Stomach (tissue), 4 donors: Measurements from ENCODE around the gene DNAH6.
"Not testable (repeated sequence)": the region's sequence is repeated elsewhere in the genome, so short reads cannot be mapped to it uniquely, and the experiment has no call there.

Experiments used
- EP300 ChIP-seq: sonication (generic); formaldehyde crosslinking; IDR thresholded peaks from one replicate; pipeline ENCODE4 v1.6.1; 2017; ENCODE audit warnings: antibody characterized with exemption
- POLR2A ChIP-seq, 4 donors: fragments of 450-650 bp; IDR thresholded peaks; one replicate each; pipeline ENCODE4 v1.6.1; 2016; ENCODE audit warnings: antibody characterized with exemption in 4 of 4, control low read depth in 2 of 4, mild to moderate bottlenecking in 1 of 4, moderate library complexity in 1 of 4
- POLR2AphosphoS5 ChIP-seq, 3 donors: sonication (generic); formaldehyde crosslinking; IDR thresholded peaks; one replicate each; pipeline ENCODE4 v1.6.1; 2016; ENCODE audit warnings: antibody characterized with exemption in 3 of 3
- TF ChIP-seq, protein P1 (sequence below), 7 experiments: fragments of 450-650 bp in 4 of 7; fragments of 200-600 bp in 3 of 7; sonication (generic) in 3 of 7; IDR thresholded peaks; one replicate each; pipeline ENCODE4 v1.5.1; 2016 to 2019; ENCODE audit warnings: antibody characterized with exemption in 7 of 7, control low read depth in 2 of 7, mild to moderate bottlenecking in 1 of 7

DNA sequence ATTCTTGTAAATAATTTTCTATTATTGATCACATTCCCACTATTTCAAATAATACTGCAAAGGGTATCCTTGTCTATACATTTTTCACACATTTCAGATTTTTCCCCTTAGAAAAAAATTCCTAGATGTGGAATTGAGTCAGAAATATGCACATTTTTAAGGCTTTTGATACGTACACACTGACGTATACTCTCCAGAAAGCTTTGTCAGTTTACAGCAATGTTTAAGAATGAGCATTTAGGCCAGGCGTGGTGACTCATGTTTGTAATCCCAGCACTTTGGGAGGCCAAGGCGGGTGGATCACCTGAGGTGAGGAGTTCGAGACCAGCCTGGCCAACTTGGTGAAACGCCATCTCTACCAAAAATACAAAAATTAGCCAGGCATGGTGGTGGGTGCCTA, 35.2 kb downstream of the DNAH6 start:
- TF ChIP-seq, protein P1, sequence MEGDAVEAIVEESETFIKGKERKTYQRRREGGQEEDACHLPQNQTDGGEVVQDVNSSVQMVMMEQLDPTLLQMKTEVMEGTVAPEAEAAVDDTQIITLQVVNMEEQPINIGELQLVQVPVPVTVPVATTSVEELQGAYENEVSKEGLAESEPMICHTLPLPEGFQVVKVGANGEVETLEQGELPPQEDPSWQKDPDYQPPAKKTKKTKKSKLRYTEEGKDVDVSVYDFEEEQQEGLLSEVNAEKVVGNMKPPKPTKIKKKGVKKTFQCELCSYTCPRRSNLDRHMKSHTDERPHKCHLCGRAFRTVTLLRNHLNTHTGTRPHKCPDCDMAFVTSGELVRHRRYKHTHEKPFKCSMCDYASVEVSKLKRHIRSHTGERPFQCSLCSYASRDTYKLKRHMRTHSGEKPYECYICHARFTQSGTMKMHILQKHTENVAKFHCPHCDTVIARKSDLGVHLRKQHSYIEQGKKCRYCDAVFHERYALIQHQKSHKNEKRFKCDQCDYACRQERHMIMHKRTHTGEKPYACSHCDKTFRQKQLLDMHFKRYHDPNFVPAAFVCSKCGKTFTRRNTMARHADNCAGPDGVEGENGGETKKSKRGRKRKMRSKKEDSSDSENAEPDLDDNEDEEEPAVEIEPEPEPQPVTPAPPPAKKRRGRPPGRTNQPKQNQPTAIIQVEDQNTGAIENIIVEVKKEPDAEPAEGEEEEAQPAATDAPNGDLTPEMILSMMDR (IDR thresholded peaks at IDR 0.05) = not testable (repeated sequence)
- TF ChIP-seq POLR2A (IDR thresholded peaks at IDR 0.05); POLR2AphosphoS5 (IDR thresholded peaks at IDR 0.05); EP300: not testable (repeated sequence)
